ENCODE measurements around the gene NDUFC2. TPM values are rescaled to one million over a fixed set of nuclear protein-coding genes. Genes with fewer than 3 reads are reported as not detected.
"Not testable (repeated sequence)": the region's sequence is repeated elsewhere in the genome, so short reads cannot be mapped to it uniquely, and the experiment has no call there.

NDUFC2 gene
- total RNA-seq, 4 donors from 2014 or later = 67.8 to 102 (median 79.6) TPM

DNA sequence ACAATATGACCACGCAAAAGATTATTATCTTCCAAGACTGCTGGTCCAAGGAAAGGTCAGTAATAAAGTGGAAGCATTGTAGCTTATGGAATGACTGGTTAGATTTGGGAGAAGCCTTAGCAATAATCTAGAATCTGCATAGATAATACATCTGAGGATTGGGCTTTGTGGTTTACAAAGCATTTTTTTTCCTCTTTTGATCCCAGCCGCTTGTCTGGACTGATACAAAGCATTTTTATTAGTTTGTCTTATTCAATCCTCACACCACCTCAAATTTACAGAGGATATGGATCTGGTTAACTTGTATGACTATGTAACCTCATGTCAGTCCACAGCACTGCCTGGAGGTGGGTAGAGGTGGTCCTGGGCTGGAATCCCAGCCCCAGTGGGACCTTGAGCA lies 17.0 kb downstream of the NDUFC2 start:
- Histone ChIP-seq H3K27ac (no peak overlapping the region), H3K9me3 (no peaks in the 10 kb centered on the region), H3K4me3 (no peak overlapping the region), H3K4me1 (peaks cover 0 to 13% (median 0%) of the 10 kb centered on the region in 3 donors), H3K27me3 (no peaks in the 10 kb centered on the region), H3K36me3 (peaks cover 0 to 7% of the 10 kb centered on the region in 2 donors)
- TF ChIP-seq POLR2A (IDR thresholded peaks at IDR 0.05) (no peak), EP300 (IDR thresholded peaks at IDR 0.05) (no peak), POLR2AphosphoS5 (IDR thresholded peaks at IDR 0.05) (no peak)
- TF ChIP-seq, protein P1, sequence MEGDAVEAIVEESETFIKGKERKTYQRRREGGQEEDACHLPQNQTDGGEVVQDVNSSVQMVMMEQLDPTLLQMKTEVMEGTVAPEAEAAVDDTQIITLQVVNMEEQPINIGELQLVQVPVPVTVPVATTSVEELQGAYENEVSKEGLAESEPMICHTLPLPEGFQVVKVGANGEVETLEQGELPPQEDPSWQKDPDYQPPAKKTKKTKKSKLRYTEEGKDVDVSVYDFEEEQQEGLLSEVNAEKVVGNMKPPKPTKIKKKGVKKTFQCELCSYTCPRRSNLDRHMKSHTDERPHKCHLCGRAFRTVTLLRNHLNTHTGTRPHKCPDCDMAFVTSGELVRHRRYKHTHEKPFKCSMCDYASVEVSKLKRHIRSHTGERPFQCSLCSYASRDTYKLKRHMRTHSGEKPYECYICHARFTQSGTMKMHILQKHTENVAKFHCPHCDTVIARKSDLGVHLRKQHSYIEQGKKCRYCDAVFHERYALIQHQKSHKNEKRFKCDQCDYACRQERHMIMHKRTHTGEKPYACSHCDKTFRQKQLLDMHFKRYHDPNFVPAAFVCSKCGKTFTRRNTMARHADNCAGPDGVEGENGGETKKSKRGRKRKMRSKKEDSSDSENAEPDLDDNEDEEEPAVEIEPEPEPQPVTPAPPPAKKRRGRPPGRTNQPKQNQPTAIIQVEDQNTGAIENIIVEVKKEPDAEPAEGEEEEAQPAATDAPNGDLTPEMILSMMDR (IDR thresholded peaks at IDR 0.05) = no peak
- no peak for ATAC-seq
- WGBS, 2 donors (ENCODE audit: low coverage in 1 of 2) = 95 to 96% methylated on average over 2 of the region's 2 CpGs

DNA sequence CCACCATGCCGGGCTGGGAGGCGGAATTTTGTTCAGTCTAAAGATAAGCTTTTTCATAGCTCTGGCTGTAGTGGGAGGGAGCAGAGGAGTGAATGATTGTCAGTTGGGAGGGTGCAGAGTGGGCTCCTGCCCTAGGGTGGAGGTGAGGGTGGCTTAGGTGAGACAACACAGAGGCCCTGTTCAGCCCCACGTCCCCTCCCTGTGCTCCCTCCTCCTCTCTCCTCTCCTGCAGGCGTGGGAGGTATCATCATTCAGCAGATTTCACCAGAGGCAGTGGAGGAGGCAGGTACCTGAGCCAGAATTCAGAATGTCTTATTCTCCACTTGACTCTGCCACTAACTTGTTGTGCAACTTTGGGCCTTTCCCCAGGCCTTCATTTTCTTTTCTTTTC lies 17.7 kb downstream of the NDUFC2 start:
- no peak overlapping the region for H3K4me3 ChIP-seq
- H3K9me3 ChIP-seq = no peaks in the 10 kb centered on the region
- no peaks in the 10 kb centered on the region for H3K36me3 ChIP-seq
- ATAC-seq = peak; percentile 35
- H3K27ac ChIP-seq = no peak overlapping the region
- peaks cover 0 to 13% (median 0%) of the 10 kb centered on the region in 3 donors for H3K4me1 ChIP-seq
- 80% methylated on average over 1 to 2 of the region's 4 CpGs for WGBS, 2 donors (ENCODE audit: low coverage in 1 of 2)
- TF ChIP-seq POLR2A (IDR thresholded peaks at IDR 0.05) (no peak), POLR2AphosphoS5 (IDR thresholded peaks at IDR 0.05) (no peak), EP300 (IDR thresholded peaks at IDR 0.05) (no peak)
- TF ChIP-seq, protein P1 (IDR thresholded peaks at IDR 0.05) = no peak
- no peaks in the 10 kb centered on the region for H3K27me3 ChIP-seq

DNA sequence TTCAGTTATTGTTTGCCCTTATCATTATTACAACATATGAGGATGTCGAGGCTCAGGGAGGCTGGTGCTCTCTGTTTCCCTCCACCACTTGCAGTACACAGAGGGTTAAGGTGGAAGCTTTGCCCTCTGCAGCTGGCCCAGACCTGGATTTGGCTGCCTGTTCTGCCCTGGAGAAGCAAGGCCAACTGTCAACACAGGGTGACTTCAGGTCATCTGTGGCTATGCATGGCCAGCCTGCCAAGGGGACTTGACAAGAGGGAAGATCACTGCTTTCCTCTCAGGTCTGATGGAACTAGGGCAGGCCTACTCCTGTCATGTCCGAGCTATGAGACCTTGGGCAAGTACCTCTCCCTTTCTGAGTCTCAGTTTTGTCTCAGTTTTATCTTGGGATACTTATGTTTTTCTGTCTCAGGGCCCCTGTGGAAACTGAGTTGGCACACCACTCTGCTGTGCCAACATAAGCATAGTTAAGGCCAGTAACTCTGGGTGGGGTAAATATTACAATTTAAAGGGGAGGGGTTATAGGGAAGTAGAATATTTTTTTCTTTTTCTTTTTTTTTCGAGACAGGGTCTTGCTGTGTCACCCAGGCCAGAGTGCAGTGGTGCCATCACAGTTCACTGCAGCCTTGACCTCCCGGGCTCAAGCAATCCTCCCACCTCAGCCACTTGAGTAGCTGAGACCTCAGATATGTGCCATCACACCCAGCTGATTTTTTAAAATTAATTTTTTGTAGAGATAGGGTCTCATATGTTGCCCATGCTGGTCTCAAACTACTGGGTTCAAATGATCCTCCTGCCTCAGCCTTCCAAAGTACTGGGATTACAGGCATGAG lies 18.4 kb downstream of the NDUFC2 start:
- no peaks in the 10 kb centered on the region for H3K27me3 ChIP-seq
- peaks cover 0 to 13% (median 0%) of the 10 kb centered on the region in 3 donors for H3K4me1 ChIP-seq
- WGBS, 2 donors (ENCODE audit: low coverage in 1 of 2) = 75% methylated on average over 3 to 4 of the region's 4 CpGs
- no peak for TF ChIP-seq POLR2A (IDR thresholded peaks at IDR 0.05)
- no peak for TF ChIP-seq EP300 (IDR thresholded peaks at IDR 0.05)
- TF ChIP-seq POLR2AphosphoS5 (IDR thresholded peaks at IDR 0.05) = no peak
- TF ChIP-seq, protein P1 (IDR thresholded peaks at IDR 0.05) = no peak
- no peak overlapping the region for H3K4me3 ChIP-seq
- H3K27ac ChIP-seq = peak overlapping the region in 1 of 4 donors; percentile 31
- no peaks in the 10 kb centered on the region for H3K9me3 ChIP-seq
- no peak for ATAC-seq
- H3K36me3 ChIP-seq = no peaks in the 10 kb centered on the region

DNA sequence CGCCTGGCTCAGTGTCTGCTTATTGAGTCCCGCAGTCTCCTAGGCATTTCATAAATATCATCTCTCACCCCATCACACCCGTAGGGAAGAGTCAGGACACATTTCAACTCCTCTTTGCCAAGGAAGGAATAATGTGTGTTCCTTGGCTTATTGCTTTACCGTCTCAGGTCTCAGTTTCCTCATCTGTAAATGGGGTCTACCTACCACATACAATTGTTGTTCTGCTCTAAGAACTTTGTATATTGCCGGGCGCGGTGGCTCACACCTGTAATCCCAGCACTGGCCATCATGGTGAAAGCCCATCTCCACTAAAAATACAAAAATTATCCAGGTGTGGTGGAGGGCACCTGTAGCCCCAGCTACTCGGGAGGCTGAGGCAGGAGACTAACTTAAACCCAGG lies 19.1 kb downstream of the NDUFC2 start:
- no peak overlapping the region for H3K27ac ChIP-seq
- 96% methylated on average over 3 of the region's 8 CpGs; no CpG with 5 or more reads in 1 of the 2 donors for WGBS, 2 donors (ENCODE audit: low coverage in 1 of 2)

DNA sequence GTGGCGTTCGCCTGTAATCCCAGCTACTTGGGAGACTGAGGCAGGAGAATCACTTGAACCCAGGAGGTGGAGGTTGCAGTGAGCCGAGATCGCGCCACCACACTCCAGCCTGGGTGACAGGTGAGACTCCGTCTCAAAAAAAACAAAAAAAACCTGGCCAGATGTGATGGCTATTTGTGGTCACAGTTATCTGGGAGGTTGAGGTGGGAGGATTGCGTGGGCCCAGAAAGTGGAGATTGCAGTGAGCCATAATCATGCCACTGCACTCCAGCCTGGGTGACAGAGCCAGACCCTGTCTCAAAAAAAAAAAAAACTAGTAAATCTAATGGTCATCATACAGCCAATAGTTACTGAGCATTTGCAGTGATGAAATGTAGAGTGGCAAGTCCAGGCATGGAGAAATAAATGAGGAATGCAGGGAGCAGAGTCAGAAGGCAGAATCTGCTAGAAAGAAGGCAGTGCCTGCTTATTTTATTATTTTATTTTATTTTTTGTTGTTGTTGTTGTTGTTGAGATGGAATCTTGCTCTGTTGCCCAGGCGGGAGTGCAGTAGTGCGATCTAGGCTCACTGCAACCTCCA lies 19.8 kb downstream of the NDUFC2 start:
- H3K4me1 ChIP-seq = peaks cover 0 to 13% (median 0%) of the 10 kb centered on the region in 3 donors
- WGBS, 2 donors (ENCODE audit: low coverage in 1 of 2) = 90 to 96% methylated on average over 2 to 9 of the region's 9 CpGs
- not testable (repeated sequence) for H3K27ac ChIP-seq, H3K27me3 ChIP-seq, H3K9me3 ChIP-seq, H3K4me3 ChIP-seq, H3K36me3 ChIP-seq, ATAC-seq

More for the DNA sequence above, 19.1 kb downstream of the NDUFC2 start:
- no peak for ATAC-seq
- H3K27me3 ChIP-seq = no peaks in the 10 kb centered on the region
- H3K36me3 ChIP-seq = no peaks in the 10 kb centered on the region
- no peak overlapping the region for H3K4me3 ChIP-seq
- TF ChIP-seq POLR2A (IDR thresholded peaks at IDR 0.05) = no peak
- no peak for TF ChIP-seq POLR2AphosphoS5 (IDR thresholded peaks at IDR 0.05)
- TF ChIP-seq, protein P1 (IDR thresholded peaks at IDR 0.05) = no peak
- TF ChIP-seq EP300 (IDR thresholded peaks at IDR 0.05) = no peak
- H3K9me3 ChIP-seq = no peaks in the 10 kb centered on the region
- H3K4me1 ChIP-seq = peaks cover 0 to 13% (median 0%) of the 10 kb centered on the region in 3 donors

Data from gastroesophageal sphincter (tissue), 4 donors.